ENCODE results near the gene LYZL4.

LYZL4 gene

GRCh38 chr3:42371776-42372175 lies 38.6 kb downstream of the LYZL4 start:
- no peak overlapping the region for H3K27ac ChIP-seq
- TF ChIP-seq ZFX (IDR thresholded peaks at IDR 0.05) (no peak), CTCF (conservative IDR thresholded peaks at IDR 0.05) (no peak)

- no peak overlapping the region for H3K27ac ChIP-seq
Measured at GRCh38 chr3:42369832-42370231, 40.6 kb downstream of the LYZL4 start.

GRCh38 chr3:42369304-42369703 lies 41.1 kb downstream of the LYZL4 start:
- TF ChIP-seq ZFX (IDR thresholded peaks at IDR 0.05) (no peak), CTCF (conservative IDR thresholded peaks at IDR 0.05) (no peak)
- no peak overlapping the region for H3K27ac ChIP-seq

More at GRCh38 chr3:42369832-42370231, 40.6 kb downstream of the LYZL4 start:
- TF ChIP-seq CTCF (conservative IDR thresholded peaks at IDR 0.05) (no peak), ZFX (IDR thresholded peaks at IDR 0.05) (no peak)

GRCh38 chr3:42368861-42369260 lies 41.5 kb downstream of the LYZL4 start:
- H3K27ac ChIP-seq = no peak overlapping the region
- TF ChIP-seq CTCF (conservative IDR thresholded peaks at IDR 0.05) = no peak
- no peak for TF ChIP-seq ZFX (IDR thresholded peaks at IDR 0.05)

GRCh38 chr3:42367903-42368302 lies 42.5 kb downstream of the LYZL4 start:
- no peak overlapping the region for H3K27ac ChIP-seq
- TF ChIP-seq ZFX (IDR thresholded peaks at IDR 0.05) (no peak), CTCF (conservative IDR thresholded peaks at IDR 0.05) (no peak)

GRCh38 chr3:42366550-42366949 lies 43.9 kb downstream of the LYZL4 start:
- no peak for TF ChIP-seq CTCF (conservative IDR thresholded peaks at IDR 0.05)
- no peak overlapping the region for H3K27ac ChIP-seq

GRCh38 chr3:42357335-42357734 lies 53.1 kb downstream of the LYZL4 start:
- TF ChIP-seq ZFX (IDR thresholded peaks at IDR 0.05) (no peak), CTCF (conservative IDR thresholded peaks at IDR 0.05) (no peak)
- no peak overlapping the region for H3K27ac ChIP-seq
